Hepatocyte (in vitro differentiated cells): ENCODE results near the gene DLX5.
A peak's percentile ranks its signal among the peaks of the same experiment; 100 is the strongest.

Experiments used
- CTCF ChIP-seq: fragments of 200-600 bp; sonication (generic); IDR thresholded peaks from 2 replicates; pipeline ENCODE4 v1.5.1; 2016; ENCODE audit warnings: antibody characterized with exemption, mild to moderate bottlenecking; ENCODE audit not compliant: poor library complexity
- EZH2 ChIP-seq: fragments of 200-600 bp; sonication (generic); IDR thresholded peaks from 2 replicates; pipeline ENCODE4 v1.6.1; 2016; ENCODE audit warnings: antibody characterized with exemption, mild to moderate bottlenecking, borderline replicate concordance
- EZH2phosphoT487 ChIP-seq: fragments of 200-600 bp; sonication (generic); IDR thresholded peaks from one replicate; pipeline ENCODE4 v1.6.1; 2018; ENCODE audit warnings: antibody characterized with exemption, mild to moderate bottlenecking, low read depth, moderate library complexity; ENCODE audit not compliant: unreplicated experiment, severe bottlenecking

DNA sequence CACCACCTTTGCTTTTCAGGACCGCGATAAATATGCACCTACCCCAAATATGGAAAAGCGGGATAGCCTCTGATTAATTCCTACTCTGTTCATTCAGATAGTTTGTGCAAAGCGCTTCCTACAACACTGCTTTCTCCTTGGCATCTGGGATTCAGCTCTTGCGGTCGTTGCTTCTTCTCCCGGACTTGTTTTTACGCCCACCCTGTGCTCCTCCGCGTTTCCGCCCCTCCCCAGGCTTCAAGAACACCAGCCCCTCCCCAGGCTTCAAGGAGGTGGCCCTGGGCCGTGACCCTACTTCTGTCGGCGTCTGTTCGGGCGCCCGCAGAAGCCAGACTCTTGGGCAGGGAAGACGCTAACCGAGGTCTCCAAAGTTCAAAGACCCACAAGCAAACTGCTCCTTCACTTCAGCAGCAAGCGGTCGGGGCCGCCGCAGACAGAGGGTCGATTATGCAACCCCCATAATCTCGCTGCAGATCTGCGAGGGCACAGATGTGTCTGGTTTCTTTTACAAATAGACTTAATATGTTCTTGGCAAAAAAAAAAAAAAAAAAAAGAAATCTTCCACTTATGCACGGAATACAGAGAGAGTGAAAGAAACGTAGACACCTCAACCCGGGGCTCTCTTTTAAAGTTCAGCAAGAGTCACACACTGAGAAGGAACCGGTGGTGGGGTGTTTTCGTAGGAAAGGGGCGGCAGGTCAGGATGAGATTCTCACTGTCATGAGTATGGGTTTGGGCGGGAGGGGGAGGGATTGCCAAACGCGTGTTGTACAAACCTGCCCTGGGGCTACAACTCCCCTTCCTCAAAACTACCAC is 1.9 kb downstream of the DLX5 start:
- TF ChIP-seq CTCF (no peak), EZH2 (peak; percentile 74), EZH2phosphoT487 (no peak)
